Stomach (tissue), 4 donors: ENCODE data around the gene LRRC63.

Source experiments
- POLR2A ChIP-seq, 4 donors: fragments of 450-650 bp; IDR thresholded peaks; one replicate each; pipeline ENCODE4 v1.6.1; 2016; ENCODE audit warnings: antibody characterized with exemption in 4 of 4, control low read depth in 2 of 4, mild to moderate bottlenecking in 1 of 4, moderate library complexity in 1 of 4
- POLR2AphosphoS5 ChIP-seq, 3 donors: sonication (generic); formaldehyde crosslinking; IDR thresholded peaks; one replicate each; pipeline ENCODE4 v1.6.1; 2016; ENCODE audit warnings: antibody characterized with exemption in 3 of 3

GRCh38 chr13:46310066-46310465, 98.3 kb downstream of the LRRC63 start:
- TF ChIP-seq POLR2A (IDR thresholded peaks at IDR 0.05), result no peak
- no peak for TF ChIP-seq POLR2AphosphoS5 (IDR thresholded peaks at IDR 0.05)
